HL-60/S4 treated with retinoic acid at 250 ng/mL for 4 days and 3 days (cell line): ENCODE results near the gene SERPINA3.
"Not testable (repeated sequence)": the region's sequence is repeated elsewhere in the genome, so short reads cannot be mapped to it uniquely, and the experiment has no call there.

Source experiments
- in situ Hi-C: fragments of 300-500 bp; cut with MboI; formaldehyde crosslinking; loops from 2 replicates; pipeline ENCODE4 v1.7.0; 2022; ENCODE audit warnings: low sequenced_read_pairs

The SERPINA3 gene

DNA sequence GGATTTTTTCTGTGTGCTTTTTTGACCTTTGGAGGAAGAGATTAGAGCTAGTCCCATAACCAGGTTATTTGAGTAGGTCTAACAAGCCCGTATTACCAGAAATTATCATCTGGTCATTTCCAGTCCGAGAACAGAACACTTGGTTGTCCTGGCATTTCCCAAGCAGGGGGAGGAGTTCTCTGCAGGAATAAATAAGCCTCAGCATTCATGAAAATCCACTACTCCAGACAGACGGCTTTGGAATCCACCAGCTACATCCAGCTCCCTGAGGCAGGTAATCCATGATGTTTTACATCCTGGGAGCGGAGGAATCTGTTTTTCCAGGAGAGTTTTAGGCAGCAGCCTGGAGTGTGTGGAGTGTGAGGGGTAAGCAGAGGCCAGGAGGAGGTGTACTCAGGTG is at the start of gene SERPINA3:
SERPINA3 (plus strand) TSS at position 218 of the 400 bp plus-strand sequence. CDS start 2,051 bp downstream, outside the sequence.
- in situ Hi-C loops = no loop called here

DNA sequence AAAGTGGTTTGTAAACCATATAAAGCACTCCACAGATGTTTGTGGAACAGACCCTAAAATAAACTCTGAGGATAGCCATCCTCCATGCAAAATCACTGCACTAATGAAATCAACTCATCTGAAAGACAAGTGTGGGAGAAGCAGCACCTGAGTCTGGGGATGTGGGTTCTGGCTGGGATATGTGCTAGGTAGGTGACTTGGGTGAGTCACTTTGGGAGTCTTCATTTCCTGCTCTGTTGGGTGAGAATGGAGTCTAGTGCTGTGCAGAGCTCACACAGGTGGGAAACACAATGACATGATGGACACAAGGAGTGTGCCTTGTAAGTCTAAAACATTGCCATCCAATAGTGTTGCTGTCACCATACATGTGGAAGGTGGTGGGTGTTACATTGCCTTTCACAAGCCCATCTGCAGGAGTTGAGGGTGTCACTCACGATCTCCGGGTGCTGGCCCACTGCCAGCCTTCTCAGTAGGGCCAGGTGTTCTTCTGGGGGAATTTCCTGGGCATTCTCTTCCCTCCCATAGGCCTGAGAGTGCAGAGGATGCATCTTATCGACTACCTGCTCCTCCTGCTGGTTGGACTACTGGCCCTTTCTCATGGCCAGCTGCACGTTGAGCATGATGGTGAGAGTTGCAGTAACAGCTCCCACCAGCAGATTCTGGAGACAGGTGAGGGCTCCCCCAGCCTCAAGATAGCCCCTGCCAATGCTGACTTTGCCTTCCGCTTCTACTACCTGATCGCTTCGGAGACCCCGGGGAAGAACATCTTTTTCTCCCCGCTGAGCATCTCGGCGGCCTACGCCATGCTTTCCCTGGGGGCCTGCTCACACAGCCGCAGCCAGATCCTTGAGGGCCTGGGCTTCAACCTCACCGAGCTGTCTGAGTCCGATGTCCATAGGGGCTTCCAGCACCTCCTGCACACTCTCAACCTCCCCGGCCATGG is 49.0 kb upstream of the SERPINA3 start:
- in situ Hi-C loops = no loop called here

DNA sequence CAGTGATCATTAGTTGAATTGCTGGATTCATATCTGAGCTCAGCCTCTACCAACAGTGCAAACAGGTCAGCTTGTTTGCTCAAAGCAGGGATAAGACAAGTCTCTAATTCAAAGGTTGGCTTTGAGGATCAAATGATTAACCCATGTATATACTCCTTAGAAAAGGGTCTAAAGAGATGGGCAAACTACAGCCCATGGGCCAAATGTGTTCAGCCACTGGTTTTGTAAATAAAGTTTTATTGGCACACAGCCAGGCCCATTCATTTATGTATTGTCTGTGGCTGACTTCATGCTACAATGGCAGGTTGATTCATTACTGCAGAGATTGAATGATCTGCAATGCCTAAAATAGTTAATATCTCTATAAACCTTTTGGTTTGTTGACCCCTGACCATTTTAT is 47.8 kb upstream of the SERPINA3 start:
- in situ Hi-C loops = no loop called here

DNA sequence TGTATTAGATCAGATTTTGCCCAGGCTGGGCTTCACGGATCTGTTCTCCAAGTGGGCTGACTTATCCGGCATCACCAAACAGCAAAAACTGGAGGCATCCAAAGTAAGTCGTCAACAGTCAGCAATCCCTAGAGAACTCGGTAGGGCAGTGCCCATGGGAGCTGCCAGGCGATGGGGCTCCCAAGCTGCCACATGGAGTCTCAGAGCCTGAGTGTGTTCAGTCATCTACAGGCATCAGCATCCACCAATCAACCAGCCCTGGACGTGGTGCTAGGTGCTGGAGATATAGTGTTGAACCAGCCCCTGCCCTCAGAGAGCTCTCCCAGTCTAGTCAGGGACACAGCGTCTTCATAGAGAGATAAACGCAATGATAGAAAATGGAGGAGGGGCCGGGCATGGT is 44.0 kb upstream of the SERPINA3 start:
- in situ Hi-C loops = no loop called here

DNA sequence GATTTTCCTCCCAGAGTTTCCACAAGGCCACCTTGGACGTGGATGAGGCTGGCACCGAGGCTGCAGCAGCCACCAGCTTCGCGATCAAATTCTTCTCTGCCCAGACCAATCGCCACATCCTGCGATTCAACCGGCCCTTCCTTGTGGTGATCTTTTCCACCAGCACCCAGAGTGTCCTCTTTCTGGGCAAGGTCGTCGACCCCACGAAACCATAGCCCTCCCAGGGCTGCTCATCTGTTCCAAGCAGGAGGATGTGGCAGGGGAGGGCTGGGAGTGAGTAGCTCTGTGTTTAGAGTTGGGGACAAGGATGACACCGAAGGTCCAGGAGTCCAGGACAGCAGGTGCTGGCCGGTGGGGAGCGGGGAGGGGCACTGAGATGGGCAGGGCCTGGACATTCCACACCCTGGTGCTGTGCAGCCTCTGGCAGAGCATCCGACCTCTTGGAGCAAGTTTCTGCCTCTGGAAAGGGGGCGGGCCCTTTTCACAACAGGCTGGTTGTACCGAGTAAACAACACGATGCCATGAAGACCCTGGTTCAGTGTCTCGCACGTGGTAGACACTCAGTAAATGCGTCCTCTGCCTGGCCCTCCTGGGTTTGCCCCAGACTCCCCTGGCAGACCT is 42.7 kb upstream of the SERPINA3 start:
- in situ Hi-C loops = no loop called here

DNA sequence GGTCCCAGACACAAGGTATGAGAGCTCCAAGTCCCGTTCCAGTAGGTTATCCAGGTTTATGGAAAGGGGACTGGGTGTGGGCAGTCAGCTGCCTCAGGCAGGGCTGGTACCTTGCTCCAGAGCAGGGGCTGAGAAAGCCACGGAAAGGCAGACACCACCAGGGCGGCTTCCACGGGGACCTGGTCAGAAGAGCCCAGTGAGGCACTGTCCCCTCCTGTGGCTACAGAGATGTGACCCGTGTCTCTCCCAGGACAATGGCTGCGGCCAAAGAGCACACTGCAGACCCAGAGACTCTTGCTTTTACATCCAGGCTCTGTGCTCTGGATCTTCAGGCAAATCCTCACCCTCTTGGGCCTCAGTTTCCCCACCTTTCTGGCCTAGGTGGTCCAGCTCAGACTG is 42.2 kb upstream of the SERPINA3 start:
- in situ Hi-C loops = no loop called here

DNA sequence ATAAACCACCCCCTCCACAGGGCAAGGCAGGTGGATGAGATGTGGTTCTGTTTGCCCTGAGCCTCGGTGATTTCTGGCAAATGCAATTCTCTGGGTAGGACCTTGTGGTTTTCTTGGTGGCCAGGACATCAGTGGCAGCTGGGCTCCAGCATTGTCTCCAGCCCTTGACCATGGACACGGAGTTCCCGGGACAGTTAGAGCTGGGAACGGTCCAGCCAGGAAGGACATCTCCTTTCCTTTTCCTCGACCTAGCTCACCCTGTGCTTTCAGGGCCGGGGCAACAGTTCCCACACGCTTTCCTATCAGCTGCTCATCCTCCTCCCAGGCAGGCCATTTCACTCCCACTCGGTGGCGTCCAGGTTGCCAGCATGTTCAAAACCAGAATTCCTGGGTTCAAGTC is 41.8 kb upstream of the SERPINA3 start:
- in situ Hi-C loops = no loop called here

DNA sequence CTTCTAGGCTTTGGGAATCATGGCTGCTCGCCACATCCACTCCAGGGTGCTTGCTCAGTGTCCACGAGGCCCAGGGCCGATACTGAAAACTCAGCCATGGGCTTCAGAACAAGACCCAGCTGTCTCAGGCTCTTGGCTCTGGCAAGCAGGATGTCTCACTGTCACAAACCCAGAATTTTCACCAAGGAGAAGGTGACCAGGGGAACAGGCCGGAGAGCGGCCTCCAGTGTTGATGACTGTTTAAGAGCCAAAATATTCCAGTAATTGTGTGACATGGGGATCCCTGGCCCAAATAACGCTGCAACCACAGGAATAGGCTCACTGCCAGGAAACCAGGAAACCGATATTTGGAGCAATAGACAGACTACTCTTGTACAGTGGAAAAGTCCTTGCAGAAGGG is 40.8 kb upstream of the SERPINA3 start:
- in situ Hi-C loops = no loop called here

DNA sequence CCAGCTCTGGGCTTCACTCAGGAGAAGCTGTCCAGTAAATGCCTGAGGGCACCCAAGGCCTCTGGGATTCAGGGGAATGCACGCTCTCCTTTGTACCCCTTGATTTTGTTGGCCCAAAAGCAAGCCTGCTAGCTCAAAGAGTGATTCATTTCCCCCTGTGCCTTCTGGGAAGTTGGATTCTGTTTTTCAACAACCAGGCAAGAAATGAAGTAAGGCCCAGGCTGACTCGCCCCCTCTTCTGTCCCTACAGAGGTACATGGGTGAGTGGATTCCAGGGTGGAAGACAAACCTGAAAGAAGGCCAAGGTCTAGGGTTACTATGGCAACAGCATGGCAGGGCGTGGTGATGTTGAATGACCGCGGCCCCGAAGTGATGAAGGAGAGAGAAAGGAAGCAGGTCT is 40.2 kb upstream of the SERPINA3 start:
- in situ Hi-C loops = no loop called here

DNA sequence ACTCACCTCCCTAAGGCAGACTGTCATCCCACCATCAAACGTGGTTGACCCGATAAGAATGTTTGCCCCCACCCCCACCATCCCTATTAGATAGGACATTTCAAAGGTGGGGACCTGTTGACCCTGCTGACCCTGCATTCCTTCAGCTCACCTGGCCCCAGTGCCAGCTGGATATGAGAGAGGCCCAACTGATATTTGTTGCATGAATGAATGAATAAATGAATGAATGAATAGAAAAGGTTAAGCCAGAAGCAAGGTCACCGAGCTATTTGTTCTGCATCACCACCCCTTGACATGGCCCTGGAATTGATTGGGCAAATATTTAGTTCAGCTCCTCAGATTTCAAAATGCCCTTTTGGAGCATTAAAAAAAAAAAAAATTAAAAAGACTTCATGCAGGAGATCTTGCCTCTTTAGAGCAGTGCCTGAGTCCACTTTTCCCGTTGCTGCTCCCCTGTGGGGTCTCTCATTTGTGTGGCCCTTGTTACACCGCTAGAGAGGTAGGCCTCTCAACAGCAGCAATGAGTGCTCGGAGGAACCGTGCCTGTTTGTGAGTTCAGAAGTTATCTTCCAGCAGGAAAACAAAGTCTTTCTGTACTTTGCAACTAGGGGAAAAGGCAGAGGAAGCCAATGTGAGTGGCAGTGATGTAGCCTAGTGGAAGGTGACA is 39.4 kb upstream of the SERPINA3 start:
- in situ Hi-C loops = no loop called here

DNA sequence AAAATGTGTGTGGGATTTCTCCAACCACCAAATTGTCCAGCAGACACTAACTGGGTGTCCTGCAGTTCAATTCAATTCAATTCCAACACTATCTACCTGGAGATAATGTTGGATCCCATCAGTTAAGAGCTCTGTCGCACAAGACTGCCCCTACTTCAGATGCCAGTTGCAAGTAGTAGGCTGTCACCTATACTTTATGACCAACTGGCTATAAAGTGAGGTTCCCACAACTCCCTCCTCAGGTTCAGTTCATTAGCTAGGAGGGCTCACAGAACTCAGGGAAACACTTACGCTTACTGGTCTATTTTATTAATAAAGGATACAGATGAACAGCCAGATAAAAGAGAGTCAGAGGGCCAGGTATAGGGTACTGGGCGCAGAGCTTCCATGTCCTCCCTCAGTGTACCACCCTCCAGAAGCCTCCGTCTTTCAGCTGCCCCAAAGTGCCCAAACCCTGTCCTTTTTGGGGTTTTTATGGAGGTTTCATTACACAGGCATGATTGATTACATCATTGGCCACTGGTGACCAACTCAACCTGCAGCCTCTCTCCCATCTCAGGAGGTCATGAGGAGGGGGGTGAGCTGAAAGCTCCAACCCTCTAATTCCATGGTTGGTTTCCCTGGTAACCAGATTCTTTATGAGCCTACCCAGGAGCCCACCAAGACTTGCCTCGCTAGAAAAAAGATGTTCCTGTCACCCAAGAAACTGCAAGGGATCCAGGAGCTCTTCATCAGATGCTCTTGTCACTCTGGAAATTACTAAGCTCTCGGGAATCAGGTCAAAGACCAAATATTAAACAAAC is 38.5 kb upstream of the SERPINA3 start:
- in situ Hi-C loops = no loop called here

DNA sequence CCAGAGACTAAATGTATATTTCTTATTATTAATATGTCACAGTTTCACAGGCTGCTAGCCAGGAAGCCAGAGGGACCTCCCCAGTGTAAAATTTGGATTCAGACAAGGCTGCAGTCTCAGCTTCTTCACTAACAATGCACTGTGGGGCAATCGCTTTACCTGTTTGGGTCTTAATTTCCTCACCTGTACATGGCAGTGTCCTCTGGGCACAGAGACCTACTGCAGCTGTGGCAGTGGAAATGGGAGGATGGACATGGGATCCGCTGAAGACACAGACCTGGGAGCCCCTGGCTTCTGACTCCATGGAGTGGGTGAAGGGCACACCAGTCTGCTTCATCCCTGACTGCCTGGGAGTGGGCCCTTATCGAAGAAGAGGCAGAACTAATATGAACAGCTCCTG is 37.9 kb upstream of the SERPINA3 start:
- in situ Hi-C loops = no loop called here

DNA sequence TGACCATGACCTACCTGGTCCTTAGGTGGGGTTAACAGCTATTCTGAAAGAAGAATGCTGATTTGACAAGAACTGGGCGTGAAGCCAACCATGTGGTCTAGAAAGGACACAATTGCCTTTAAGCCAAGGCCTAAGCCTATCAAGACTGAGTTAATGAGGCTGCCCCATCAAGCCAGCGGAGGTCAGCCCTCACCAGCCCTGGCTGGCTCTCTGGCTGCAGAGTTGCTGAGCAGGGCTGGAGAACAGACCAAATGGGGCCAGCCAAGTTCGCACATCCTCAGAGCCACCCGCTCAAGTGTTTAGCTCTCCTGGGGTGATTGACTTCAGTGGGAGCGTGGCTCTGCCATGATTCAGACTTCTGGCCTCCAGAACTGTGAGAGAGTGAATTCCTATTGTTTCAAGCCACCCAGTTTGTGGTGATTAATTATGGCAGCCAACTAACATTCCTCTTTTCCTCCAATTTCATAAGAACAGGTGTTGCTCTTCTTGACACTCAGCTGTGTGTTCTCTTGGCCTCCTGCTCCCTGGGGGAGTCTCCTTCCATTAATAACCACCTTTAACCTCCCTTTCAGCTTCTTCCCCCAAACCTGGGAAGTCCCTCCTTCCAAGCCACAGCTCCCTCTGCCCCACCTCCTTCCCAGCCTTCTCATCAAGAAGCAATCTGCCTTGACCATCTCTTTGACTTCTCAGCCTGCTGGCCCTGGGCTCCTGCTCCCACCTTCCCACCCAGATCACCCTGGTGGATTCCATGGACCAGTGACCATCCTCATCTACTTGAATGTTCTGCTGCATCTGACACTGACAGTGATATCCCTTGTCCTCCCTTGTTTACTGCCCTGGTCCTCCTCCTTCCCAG is 36.2 kb upstream of the SERPINA3 start:
- in situ Hi-C loops = no loop called here

DNA sequence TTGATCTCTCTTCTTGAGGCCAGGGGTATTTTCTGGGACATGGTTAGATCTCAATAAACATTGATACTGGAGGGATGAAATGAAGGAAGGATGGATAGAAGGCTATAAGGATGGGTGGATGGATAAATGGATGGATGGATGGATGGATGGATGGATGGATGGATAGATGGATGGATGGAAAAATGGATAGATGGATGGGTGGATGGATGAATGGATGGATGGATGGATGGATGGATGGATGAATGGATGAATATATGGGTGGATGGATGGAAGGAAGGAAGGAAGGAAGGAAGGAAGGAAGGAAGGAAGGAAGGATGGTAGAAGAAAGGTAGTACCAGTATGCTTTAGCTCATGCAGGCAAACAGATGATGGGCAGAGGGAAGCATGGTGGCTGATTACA is 34.7 kb upstream of the SERPINA3 start:
- in situ Hi-C loops = not testable (repeated sequence)

DNA sequence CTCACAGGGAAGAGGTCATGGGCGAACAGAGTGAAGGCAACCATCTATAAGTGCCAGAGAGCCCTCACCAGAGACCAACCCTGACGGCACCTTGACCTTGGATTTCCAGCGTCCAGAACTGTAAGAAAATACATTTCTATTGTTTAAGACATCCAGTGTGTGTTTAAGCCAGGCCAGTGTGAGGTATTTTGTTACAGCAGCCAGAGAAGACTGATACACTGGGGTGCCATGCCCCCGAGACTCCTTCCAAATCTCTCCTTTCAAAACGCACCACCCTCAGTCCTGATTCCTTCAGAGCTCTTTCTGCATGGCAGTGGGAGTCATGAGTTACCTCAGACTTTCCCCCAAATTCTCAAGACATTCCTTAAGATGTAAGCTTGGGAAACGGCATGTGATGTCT is 33.5 kb upstream of the SERPINA3 start:
- in situ Hi-C loops = no loop called here

DNA sequence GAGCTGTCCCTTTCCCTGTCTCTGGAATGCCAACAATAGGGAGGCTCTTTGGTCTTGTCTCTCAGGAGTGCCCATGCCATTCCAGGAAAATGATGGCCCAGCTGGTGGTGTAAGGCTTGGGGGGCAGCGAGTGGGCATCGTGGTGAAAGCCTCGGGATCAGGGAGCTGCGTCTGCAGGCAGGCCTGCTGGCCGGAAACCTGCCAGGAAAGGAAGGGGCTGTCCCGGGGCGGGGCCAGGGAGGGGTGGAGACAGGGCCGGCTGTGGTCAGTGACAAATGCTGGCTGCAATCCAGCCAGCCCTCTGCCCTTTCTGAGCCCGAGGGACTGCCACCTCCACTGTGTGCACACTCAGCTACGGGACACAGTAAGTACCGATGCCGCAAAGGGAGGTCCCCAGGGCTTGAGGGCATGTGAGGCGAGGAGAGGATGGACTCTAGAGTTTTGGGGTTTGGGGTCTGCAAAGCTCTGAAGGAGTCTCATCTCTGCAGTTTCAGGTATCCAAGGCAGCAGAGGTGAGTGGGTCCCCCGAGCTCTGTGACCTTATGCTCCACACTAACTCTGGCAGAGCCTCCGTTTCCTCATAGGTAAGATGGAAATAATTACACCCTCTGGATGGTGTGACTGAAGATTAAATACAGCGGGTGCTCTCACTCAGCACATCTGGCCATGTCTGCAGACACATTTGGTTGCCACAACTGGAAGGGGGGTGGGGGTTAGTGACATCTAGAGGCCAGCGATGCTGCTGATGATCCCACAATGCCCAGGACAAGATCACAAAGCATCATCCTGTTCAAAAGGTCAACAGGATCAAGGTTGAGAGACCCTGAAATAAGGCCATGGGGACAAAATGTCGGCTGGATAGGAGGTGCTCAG is 30.8 kb upstream of the SERPINA3 start, which contains the start of gene SERPINA5:
SERPINA5 (plus strand) TSS at position 300 of the 873 bp plus-strand sequence. CDS start 5,937 bp downstream, outside the sequence.
- in situ Hi-C loops = no loop called here

DNA sequence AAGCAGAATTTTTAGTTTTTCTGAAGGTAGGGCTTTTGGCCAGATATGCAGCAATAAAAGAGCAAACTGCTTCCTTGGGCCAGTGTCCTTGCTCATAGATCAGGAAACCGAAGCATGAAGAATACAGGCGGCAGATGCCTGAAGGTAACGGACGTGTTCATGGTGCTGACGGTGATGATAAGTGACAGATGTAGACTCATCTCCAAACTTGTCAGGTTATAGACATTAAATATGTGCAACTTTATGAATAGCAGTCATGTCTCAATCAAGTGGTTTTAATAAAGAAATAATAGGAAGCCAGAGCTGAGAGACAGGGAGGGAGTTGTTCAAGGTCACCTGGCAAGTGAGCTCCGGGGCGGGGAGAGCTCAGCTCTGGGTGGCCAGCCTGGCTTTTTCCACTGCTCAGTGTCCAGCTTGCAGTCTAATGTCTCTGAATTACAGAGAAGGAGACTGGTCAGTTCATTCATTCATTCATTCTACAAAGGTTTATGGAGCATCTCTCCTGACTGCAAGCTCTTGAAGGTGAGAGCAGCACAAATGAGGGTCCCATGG is 29.9 kb upstream of the SERPINA3 start:
- in situ Hi-C loops = no loop called here

DNA sequence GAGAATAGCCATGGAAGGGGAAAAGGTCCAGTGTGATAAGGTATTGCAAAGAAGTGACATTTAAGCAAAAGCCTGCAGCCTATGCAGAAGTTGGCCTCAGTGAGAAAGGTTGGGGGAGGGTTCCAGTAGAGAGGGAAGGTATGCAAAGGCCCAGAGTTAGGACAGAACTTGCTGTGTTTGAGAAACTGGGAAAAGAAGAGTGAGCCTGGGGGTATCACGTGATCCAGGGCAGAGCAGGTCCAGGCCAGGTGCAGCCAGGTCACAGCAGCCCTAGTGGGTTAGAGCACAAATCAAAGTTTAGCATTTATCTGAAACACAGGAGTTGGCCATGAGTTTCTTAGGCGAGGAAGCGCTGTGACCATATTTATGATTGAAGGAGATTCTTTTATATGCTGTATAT is 29.3 kb upstream of the SERPINA3 start:
- in situ Hi-C loops = no loop called here

DNA sequence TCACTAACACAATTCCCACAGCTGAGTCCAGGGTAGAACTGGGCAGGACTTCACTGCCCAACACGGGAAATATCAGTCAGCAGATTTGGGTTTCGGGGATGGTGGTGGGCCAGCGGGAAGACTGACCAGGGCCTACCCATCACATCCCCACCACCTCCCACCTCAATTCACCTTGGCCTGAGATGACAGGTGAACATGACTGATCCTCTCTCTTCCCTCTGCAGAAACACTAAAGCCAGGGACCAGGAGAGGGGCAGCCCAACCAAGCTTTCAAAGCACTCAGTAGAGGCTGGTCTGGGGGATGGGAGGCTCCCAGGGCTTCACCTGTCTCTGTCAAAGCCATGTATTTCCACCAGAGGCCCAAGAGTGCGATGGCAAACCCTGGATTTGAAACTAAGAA is 28.6 kb upstream of the SERPINA3 start:
- in situ Hi-C loops = no loop called here
